Measurements from ENCODE around the gene RABGAP1L. TPM values are rescaled to one million over a fixed set of nuclear protein-coding genes. Genes with fewer than 3 reads are reported as not detected.

Gene RABGAP1L
- total RNA-seq: 48.5 TPM
- polyA plus RNA-seq (ENCODE audit: insufficient read depth, low read depth, low replicate concordance): 16.2 TPM
- long read RNA-seq, donor 1, full-length matches to known transcripts: 1 of 64 reads
- long read RNA-seq, donor 1, partial matches to known transcripts: 13 of 64 reads
- long read RNA-seq, donor 1, other reads (novel, unspliced or antisense): 50 of 64 reads
- long read RNA-seq, donor 2: 0 reads
- long read RNA-seq, donor 3: 0 reads
- long read RNA-seq, donor 4: 0 reads
- long read RNA-seq, donor 5: 0 reads
- long read RNA-seq, donor 6: 0 reads
- long read RNA-seq, donor 7, partial matches to known transcripts: 0 of 12 reads
- long read RNA-seq, donor 7, other reads (novel, unspliced or antisense): 12 of 12 reads
- long read RNA-seq, donor 8: 0 reads
- long read RNA-seq, donor 9: 0 reads
- long read RNA-seq, donor 10, full-length matches to known transcripts: 1 of 1 reads
- long read RNA-seq, donor 10, partial matches to known transcripts: 0 of 1 reads
- long read RNA-seq, donor 10, other reads (novel, unspliced or antisense): 0 of 1 reads

- H3K36me3 ChIP-seq (ENCODE audit: control insufficient read depth in 2 of 3, insufficient read depth in 3 of 3, low read length in 3 of 3): no peaks in the 10 kb centered on the region
- no peaks in the 10 kb centered on the region for H3K9me3 ChIP-seq (ENCODE audit: control insufficient read depth in 2 of 3, insufficient read depth in 1 of 3, low read length in 3 of 3)
- DNase-seq: peak; percentile 97 to 99 (median 97)
- TF ChIP-seq, protein P1, sequence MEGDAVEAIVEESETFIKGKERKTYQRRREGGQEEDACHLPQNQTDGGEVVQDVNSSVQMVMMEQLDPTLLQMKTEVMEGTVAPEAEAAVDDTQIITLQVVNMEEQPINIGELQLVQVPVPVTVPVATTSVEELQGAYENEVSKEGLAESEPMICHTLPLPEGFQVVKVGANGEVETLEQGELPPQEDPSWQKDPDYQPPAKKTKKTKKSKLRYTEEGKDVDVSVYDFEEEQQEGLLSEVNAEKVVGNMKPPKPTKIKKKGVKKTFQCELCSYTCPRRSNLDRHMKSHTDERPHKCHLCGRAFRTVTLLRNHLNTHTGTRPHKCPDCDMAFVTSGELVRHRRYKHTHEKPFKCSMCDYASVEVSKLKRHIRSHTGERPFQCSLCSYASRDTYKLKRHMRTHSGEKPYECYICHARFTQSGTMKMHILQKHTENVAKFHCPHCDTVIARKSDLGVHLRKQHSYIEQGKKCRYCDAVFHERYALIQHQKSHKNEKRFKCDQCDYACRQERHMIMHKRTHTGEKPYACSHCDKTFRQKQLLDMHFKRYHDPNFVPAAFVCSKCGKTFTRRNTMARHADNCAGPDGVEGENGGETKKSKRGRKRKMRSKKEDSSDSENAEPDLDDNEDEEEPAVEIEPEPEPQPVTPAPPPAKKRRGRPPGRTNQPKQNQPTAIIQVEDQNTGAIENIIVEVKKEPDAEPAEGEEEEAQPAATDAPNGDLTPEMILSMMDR (IDR thresholded peaks at IDR 0.05; ENCODE audit: borderline replicate concordance, extremely low read depth, insufficient read depth): no peak
- no peaks in the 10 kb centered on the region for H3K27me3 ChIP-seq (ENCODE audit: control insufficient read depth, insufficient read depth, low read length)
- H3K9ac ChIP-seq (ENCODE audit: low read length in 3 of 3): peak within 1 kb of the TSS; percentile 69 to 84 (median 73)
- intact Hi-C loops (cut with DNase I): no loop called here
- FAIRE-seq: no peak
- peak within 1 kb of the TSS; percentile 89 to 91 for H3K27ac ChIP-seq (ENCODE audit: low read depth in 2 of 2, low read length in 2 of 2)
- H3K4me3 ChIP-seq (ENCODE audit: low read length in 3 of 3): peak within 1 kb of the TSS; percentile 85 to 95 (median 86)
- peaks cover 0 to 3% (median 2%) of the 10 kb centered on the region in 3 donors for H3K4me1 ChIP-seq (ENCODE audit: control insufficient read depth in 2 of 3, insufficient read depth in 2 of 3, low read depth in 1 of 3, low read length in 3 of 3)
Observed at GRCh38 chr1:174159252-174160108, at the start of gene RABGAP1L. Gene RABGAP1L (plus strand): TSS chr1:174159520.

DNA sequence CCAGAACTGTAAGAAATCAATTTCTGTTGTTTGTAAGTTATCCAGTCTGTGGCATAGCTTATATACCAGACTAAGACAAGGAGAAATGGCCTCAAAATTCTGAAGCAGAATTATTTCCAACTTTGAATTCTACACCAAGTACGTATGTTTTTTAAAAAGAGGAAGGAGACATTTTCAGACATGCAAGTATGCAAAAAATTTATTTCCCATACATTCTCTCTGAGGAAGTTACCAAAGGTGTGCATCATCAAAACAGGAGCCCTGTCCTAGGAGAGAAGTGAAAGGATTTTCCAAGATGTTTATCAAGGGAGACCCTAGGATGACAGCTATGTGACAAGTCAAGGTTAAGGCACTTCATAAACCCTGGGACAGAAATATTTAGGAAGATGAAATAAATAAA is 49.3 kb upstream of the RABGAP1L start:
- TF ChIP-seq, protein P1 (IDR thresholded peaks at IDR 0.05; ENCODE audit: borderline replicate concordance, extremely low read depth, insufficient read depth): no peak
- FAIRE-seq: no peak
- Histone ChIP-seq H3K27me3 (ENCODE audit: control insufficient read depth, insufficient read depth, low read length) (no peaks in the 10 kb centered on the region), H3K27ac (ENCODE audit: low read depth in 2 of 2, low read length in 2 of 2) (no peak overlapping the region), H3K9ac (ENCODE audit: low read length in 3 of 3) (no peak overlapping the region), H3K36me3 (ENCODE audit: control insufficient read depth in 2 of 3, insufficient read depth in 3 of 3, low read length in 3 of 3) (no peaks in the 10 kb centered on the region), H3K4me3 (ENCODE audit: low read length in 3 of 3) (no peak overlapping the region), H3K9me3 (ENCODE audit: control insufficient read depth in 2 of 3, insufficient read depth in 1 of 3, low read length in 3 of 3) (no peaks in the 10 kb centered on the region), H3K4me1 (ENCODE audit: control insufficient read depth in 2 of 3, insufficient read depth in 2 of 3, low read depth in 1 of 3, low read length in 3 of 3) (peaks cover 0 to 2% (median 0%) of the 10 kb centered on the region in 3 donors)
- no peak for DNase-seq
- intact Hi-C loops (cut with DNase I): no loop called here

DNA sequence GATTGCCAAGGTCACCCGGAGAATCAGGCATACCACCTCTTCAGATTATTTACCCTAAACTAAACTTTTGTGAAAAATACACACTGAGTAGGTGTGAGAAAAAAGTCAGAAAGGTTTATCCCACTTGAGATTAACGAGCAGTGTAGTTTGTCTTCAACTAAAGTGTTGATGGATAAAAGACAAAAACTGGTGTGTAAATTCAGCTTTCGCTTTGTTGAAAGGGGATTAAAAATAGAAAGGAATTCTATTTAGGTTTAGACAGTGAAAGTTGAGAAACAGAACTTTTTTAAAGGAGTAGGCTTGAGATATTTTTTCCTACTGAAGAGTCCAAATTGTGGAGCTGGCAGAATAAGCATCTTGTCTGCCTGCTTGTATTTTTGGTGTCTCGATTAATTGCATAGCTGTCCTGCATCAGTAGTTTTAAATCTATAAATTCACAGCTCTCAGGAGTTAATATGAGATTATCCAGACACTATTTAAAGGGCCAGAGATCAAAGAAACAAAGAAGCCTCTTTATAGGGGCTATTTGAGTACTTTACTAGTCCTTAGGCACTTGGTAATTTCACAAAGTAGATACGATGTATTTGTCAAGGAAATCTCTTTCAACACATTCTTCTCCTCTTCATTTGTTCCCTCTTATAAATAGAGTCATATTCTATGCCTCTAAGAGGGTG is 46.7 kb upstream of the RABGAP1L start:
- peaks cover 0 to 2% (median 0%) of the 10 kb centered on the region in 3 donors for H3K4me1 ChIP-seq (ENCODE audit: control insufficient read depth in 2 of 3, insufficient read depth in 2 of 3, low read depth in 1 of 3, low read length in 3 of 3)
- H3K27ac ChIP-seq (ENCODE audit: low read depth in 2 of 2, low read length in 2 of 2): no peak overlapping the region
- H3K9me3 ChIP-seq (ENCODE audit: control insufficient read depth in 2 of 3, insufficient read depth in 1 of 3, low read length in 3 of 3): no peaks in the 10 kb centered on the region
- H3K36me3 ChIP-seq (ENCODE audit: control insufficient read depth in 2 of 3, insufficient read depth in 3 of 3, low read length in 3 of 3): no peaks in the 10 kb centered on the region
- DNase-seq (no peak), FAIRE-seq (no peak)
- H3K4me3 ChIP-seq (ENCODE audit: low read length in 3 of 3): no peak overlapping the region
- H3K27me3 ChIP-seq (ENCODE audit: control insufficient read depth, insufficient read depth, low read length): no peaks in the 10 kb centered on the region
- intact Hi-C loops (cut with DNase I): no loop called here
- H3K9ac ChIP-seq (ENCODE audit: low read length in 3 of 3): no peak overlapping the region
- TF ChIP-seq, protein P1 (IDR thresholded peaks at IDR 0.05; ENCODE audit: borderline replicate concordance, extremely low read depth, insufficient read depth): no peak
